NCI-H510A treated with DMSO at 0.1 percent for 48 hours (cell line): ENCODE results near the gene DNMT3L.
"Not testable (repeated sequence)": the region's sequence is repeated elsewhere in the genome, so short reads cannot be mapped to it uniquely, and the experiment has no call there.

ENCODE experiments used
- DNase-seq: peaks from one replicate; lab custom pipeline; 2025; lab: John Stamatoyannopoulos, UW

DNMT3L gene

GRCh38 chr21:44249204-44250037 is 12.3 kb downstream of the DNMT3L start:
- DNase-seq, result not testable (repeated sequence)

- not testable (repeated sequence) for DNase-seq
These were observed 13.8 kb downstream of the DNMT3L start for GRCh38 chr21:44247904-44248303.

DNA sequence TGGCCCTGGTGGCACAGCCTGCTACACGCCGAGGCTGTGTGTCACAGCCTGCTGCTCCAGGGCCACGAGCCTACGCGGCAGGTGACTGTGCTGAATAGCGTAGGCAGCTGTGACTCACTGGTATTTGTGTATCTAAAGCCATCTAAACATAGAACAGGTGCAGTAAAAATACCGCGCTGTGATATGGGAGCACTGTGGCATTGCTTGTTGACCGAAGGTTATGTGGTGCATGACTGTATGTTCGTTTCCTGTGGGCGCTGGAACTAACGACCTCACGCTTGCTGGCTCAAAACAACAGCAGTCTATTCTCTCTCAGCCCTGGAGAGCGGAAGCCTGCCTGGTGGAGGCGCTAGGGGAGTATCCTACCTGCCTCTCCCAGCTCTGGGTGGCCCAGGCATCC is 17.7 kb downstream of the DNMT3L start:
- DNase-seq, result not testable (repeated sequence)

- DNase-seq, result not testable (repeated sequence)
These were observed 20.4 kb downstream of the DNMT3L start for GRCh38 chr21:44241281-44241680.

DNA sequence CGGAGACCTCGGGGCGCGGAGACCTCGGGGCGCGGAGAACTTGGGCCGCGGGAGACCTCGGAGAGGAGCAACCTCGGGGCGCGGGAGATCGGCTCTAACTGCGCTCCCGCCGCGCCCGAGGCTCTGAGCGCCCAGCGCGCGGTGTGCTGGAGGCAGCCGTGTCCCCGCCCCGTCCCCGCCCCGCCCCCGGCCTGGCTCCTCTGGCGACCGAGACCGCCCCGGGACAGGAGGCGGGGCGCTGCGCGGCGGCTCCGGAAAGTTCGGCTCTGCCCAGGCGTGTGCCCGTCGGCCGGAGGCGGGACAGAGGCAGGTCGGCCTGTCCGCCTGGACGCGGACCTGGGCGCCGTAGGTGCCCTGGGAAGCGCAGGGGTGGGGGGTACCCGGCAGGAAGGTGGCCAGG is 20.9 kb downstream of the DNMT3L start, which contains the start of gene ICOSLG:
Gene ICOSLG (minus strand): TSS at position 102 of the 400 bp plus-strand sequence. CDS start 126 bp downstream, outside the sequence.
- not testable (repeated sequence) for DNase-seq

- not testable (repeated sequence) for DNase-seq
These were observed 21.3 kb downstream of the DNMT3L start for GRCh38 chr21:44240353-44240752.

GRCh38 chr21:44229561-44229960 is 32.1 kb downstream of the DNMT3L start:
- DNase-seq, result not testable (repeated sequence)

GRCh38 chr21:44228109-44228508 is 33.6 kb downstream of the DNMT3L start:
- DNase-seq, result not testable (repeated sequence)

DNA sequence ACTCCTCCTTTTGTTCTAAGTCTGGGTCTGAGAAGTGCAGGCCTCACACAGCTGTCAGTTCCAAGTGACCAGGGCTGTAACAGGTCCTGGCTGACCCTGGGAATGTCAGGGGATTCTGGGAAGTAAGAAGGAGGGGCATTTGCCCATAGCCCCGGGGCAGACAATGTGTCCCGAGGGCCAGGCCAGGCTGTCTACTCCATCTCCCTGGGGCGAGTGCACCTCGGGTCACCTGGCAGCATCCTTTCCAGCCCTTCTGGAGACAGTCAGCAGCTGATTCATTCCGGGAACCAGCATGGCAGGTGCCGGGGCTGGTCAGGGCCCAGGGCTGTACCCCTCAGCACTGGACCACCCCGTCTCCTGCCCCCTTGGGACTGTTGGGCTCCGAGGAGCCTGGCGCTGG is 34.1 kb downstream of the DNMT3L start:
- not testable (repeated sequence) for DNase-seq

DNA sequence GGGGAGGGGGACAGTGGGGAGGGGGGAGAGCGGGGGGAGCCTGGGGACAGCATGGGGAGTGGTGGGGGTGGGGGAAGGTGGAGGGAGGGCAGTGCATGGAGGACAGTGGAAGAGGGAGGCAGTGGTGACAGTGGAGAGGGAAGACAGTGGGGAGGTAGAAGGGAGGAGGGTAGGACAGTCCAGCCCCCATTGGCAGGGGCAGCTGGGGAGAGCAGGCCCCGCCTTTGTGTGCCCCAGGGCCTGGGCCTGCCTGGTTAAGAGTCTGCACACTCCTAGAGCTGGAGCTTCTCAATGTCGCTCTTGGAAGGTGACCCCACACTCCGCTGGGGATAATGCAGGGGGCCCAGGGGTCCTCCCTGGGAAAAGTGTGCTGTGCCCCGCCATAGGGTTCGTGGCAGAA is 36.1 kb downstream of the DNMT3L start:
- DNase-seq, result not testable (repeated sequence)

GRCh38 chr21:44223334-44223733 is 38.4 kb downstream of the DNMT3L start:
- not testable (repeated sequence) for DNase-seq

GRCh38 chr21:44220674-44221073 is 41.0 kb downstream of the DNMT3L start:
- not testable (repeated sequence) for DNase-seq

DNA sequence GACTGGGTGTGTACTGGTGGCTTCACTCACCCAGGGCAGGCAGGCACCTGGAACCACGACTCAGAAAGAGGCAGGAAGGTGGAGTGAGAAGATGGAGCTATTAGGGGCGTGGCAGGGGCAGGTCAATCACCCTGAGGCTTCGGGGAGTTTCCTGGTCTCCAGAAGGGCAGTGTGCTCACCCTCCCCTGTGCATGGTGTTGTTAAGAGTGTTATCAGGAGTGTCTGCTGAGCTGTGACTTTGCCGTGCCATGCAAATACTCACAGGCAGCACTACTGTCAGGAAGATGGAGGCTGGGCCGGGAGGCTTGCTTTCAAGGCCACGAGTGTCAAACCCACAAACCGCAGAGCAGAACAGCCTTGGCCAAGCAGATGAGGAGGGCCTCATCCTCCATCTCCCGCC is 43.2 kb downstream of the DNMT3L start:
- not testable (repeated sequence) for DNase-seq

- not testable (repeated sequence) for DNase-seq
These were observed 49.7 kb downstream of the DNMT3L start for GRCh38 chr21:44211978-44212377.

DNA sequence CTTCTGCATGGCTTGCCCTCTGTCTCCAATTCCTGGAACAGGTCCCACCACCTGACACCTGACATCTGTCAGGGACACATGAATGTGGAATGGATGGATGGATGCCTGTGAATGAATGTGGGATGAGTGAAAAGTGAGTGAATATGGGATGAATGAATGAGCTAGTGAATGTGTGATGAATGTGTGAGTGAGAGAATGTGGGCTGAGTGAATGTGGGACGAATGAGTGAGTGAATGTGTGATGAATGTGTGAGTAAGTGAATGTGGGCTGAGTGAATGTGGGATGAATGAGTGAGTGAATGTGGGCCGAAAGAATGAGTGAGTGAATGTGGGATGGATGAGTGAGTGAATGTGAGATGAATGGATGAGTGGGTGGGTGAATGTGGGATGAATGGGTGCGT is 50.1 kb downstream of the DNMT3L start:
- not testable (repeated sequence) for DNase-seq

- not testable (repeated sequence) for DNase-seq
These were observed 53.6 kb downstream of the DNMT3L start for GRCh38 chr21:44207860-44208646.

GRCh38 chr21:44206698-44207676 is 54.7 kb downstream of the DNMT3L start:
- not testable (repeated sequence) for DNase-seq

DNA sequence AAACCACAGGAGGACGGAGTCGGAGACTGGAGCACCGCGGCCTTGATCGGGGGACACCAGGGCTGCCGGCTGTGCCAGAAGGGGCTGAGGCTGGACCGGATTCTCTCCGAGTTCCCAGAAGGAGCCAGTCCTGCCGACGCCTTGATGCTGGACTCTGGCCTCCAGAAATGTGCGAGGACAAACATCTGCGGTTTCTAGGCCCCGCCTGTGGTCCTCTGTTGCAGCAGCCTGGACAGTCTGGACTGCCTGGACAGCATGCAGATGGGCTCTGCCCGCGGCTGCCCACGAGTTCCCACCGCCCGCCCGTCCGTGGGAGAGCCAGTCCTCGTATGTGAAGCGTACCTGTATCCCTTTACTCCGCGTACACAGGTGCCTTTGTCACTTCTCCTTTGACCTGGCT is 55.5 kb downstream of the DNMT3L start:
- DNase-seq, result not testable (repeated sequence)

- DNase-seq, result not testable (repeated sequence)
These were observed 59.0 kb downstream of the DNMT3L start for GRCh38 chr21:44202590-44203299.

- DNase-seq, result not testable (repeated sequence)
These were observed 61.7 kb downstream of the DNMT3L start for GRCh38 chr21:44199997-44200396.

GRCh38 chr21:44199448-44199847 is 62.2 kb downstream of the DNMT3L start:
- DNase-seq, result no peak
